KMS-11 (cell line): Measurements from ENCODE around the gene CELF5.

Experiments
- H2AFZ ChIP-seq: fragments of 200-600 bp; sonication (generic); 2 replicates; pipeline ENCODE4 v1.6.1; 2016; ENCODE audit warnings: antibody characterized with exemption, mixed run types, low read depth
- H3K27ac ChIP-seq: fragments of 200-600 bp; sonication (generic); 2 replicates; pipeline ENCODE4 v1.6.1; 2016; ENCODE audit warnings: mild to moderate bottlenecking, mixed run types
- H3K27me3 ChIP-seq: fragments of 200-600 bp; sonication (generic); 2 replicates; pipeline ENCODE4 v1.6.1; 2017; ENCODE audit warnings: mild to moderate bottlenecking, low read depth, mixed run types, moderate library complexity; ENCODE audit not compliant: insufficient read depth
- H3K36me3 ChIP-seq: fragments of 200-600 bp; sonication (generic); 2 replicates; pipeline ENCODE4 v1.6.1; 2017; ENCODE audit warnings: mild to moderate bottlenecking, mixed run types; ENCODE audit not compliant: insufficient read depth
- H3K4me1 ChIP-seq: fragments of 200-600 bp; sonication (generic); 2 replicates; pipeline ENCODE4 v1.6.1; 2016; ENCODE audit warnings: mild to moderate bottlenecking, low read depth, mixed run types; ENCODE audit not compliant: poor library complexity, severe bottlenecking
- H3K4me2 ChIP-seq: fragments of 200-600 bp; sonication (generic); 2 replicates; pipeline ENCODE4 v1.7.0; 2016; ENCODE audit warnings: mild to moderate bottlenecking, mixed run types
- H3K4me3 ChIP-seq: fragments of 200-600 bp; sonication (generic); IDR thresholded peaks from 2 replicates; pipeline ENCODE4 v1.6.1; 2017; ENCODE audit warnings: low read depth, low read length, mixed read lengths; ENCODE audit not compliant: insufficient read depth
- H3K79me2 ChIP-seq: fragments of 200-600 bp; sonication (generic); 2 replicates; pipeline ENCODE4 v1.6.1; 2016; ENCODE audit warnings: low read depth, mixed run types; ENCODE audit not compliant: insufficient read depth
- H3K9ac ChIP-seq: fragments of 200-600 bp; sonication (generic); 2 replicates; pipeline ENCODE4 v1.6.1; 2016; ENCODE audit warnings: mild to moderate bottlenecking, mixed run types
- H4K20me1 ChIP-seq: fragments of 200-600 bp; sonication (generic); 2 replicates; pipeline ENCODE4 v1.6.1; 2016; ENCODE audit warnings: mild to moderate bottlenecking, mixed run types; ENCODE audit not compliant: insufficient read depth
- TF ChIP-seq, protein P1 (sequence below): fragments of 200-600 bp; sonication (generic); conservative IDR thresholded peaks from 2 replicates; pipeline ENCODE4 v1.6.1; 2017; ENCODE audit warnings: low read depth, mild to moderate bottlenecking, antibody characterized with exemption, low read length, moderate library complexity, mixed read lengths

The CELF5 gene

DNA sequence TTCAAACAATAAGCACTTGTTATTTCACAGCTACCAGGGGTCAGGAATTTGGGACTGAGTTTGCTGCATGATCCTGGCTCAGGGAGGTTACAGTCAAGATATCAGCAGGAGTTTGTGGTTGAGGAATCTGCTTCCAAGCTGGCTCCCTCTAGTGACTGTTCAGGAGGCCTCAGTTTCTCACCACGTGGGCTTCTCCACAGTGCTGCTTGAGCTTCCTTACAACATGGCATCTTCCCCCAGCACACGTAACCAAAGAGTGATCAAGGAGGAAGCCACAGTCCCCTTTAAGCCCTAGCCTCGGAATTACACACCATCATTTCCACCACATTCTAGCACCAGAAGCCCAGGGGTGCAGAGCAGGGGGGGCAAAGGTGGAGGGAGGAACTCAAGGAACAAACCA, 28.8 kb downstream of the CELF5 start:
- Histone ChIP-seq H2AFZ (no peak overlapping the region), H3K4me2 (no peak overlapping the region), H4K20me1 (no peaks in the 10 kb centered on the region), H3K9ac (no peak overlapping the region), H3K4me3 (no peak overlapping the region), H3K4me1 (no peaks in the 10 kb centered on the region), H3K79me2 (no peaks in the 10 kb centered on the region), H3K27ac (no peak overlapping the region), H3K36me3 (no peaks in the 10 kb centered on the region), H3K27me3 (peaks cover 46% of the 10 kb centered on the region; the same call in 1 of the 2 replicates)
- TF ChIP-seq, protein P1, sequence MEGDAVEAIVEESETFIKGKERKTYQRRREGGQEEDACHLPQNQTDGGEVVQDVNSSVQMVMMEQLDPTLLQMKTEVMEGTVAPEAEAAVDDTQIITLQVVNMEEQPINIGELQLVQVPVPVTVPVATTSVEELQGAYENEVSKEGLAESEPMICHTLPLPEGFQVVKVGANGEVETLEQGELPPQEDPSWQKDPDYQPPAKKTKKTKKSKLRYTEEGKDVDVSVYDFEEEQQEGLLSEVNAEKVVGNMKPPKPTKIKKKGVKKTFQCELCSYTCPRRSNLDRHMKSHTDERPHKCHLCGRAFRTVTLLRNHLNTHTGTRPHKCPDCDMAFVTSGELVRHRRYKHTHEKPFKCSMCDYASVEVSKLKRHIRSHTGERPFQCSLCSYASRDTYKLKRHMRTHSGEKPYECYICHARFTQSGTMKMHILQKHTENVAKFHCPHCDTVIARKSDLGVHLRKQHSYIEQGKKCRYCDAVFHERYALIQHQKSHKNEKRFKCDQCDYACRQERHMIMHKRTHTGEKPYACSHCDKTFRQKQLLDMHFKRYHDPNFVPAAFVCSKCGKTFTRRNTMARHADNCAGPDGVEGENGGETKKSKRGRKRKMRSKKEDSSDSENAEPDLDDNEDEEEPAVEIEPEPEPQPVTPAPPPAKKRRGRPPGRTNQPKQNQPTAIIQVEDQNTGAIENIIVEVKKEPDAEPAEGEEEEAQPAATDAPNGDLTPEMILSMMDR: no peak

DNA sequence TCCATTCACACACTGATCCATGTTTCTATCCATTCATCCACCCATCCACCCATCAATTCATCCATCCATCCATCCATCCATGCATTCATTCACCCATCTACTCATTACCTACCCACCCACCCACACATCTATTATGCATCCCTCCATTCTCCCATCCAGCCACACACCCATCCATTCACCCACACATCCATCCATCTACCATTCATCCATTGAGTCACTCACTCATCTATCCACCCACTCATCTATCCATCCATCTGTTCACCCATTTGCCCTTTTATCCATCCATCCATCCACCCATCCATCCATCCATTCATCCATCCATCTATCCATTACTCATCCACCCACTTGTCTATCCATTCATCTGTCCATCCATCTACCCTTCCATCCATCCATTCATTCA, 30.1 kb downstream of the CELF5 start:
- H3K4me2 ChIP-seq: no peak overlapping the region
- no peak overlapping the region for H3K4me3 ChIP-seq
- no peaks in the 10 kb centered on the region for H3K79me2 ChIP-seq
- H3K9ac ChIP-seq: no peak overlapping the region
- H3K27me3 ChIP-seq: peaks cover 57% of the 10 kb centered on the region
- no peak overlapping the region for H2AFZ ChIP-seq
- H4K20me1 ChIP-seq: no peaks in the 10 kb centered on the region
- H3K36me3 ChIP-seq: no peaks in the 10 kb centered on the region
- TF ChIP-seq, protein P1: no peak
- H3K27ac ChIP-seq: no peak overlapping the region
- no peaks in the 10 kb centered on the region for H3K4me1 ChIP-seq

DNA sequence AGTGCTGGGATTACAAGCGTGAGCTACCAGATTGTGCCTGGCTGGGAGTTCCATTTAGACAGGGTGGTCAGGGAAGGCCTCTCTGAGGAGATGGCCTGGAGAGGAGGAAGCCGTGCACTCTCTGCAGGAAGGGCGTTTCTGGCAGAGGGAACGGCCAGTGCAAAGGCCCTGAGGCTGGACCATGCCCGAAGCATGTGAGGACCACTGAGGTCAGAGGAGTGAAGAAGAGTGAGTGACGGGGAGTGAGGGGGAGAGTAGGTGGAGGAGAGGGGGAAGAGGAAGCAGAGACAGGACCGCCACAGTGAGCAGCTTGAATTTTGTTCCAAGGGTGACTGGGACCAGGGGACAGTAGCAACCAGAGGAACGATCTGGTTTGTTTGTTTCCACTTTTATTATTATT, 32.6 kb downstream of the CELF5 start:
- H3K27me3 ChIP-seq: peaks cover 74% of the 10 kb centered on the region
- TF ChIP-seq, protein P1: no peak

DNA sequence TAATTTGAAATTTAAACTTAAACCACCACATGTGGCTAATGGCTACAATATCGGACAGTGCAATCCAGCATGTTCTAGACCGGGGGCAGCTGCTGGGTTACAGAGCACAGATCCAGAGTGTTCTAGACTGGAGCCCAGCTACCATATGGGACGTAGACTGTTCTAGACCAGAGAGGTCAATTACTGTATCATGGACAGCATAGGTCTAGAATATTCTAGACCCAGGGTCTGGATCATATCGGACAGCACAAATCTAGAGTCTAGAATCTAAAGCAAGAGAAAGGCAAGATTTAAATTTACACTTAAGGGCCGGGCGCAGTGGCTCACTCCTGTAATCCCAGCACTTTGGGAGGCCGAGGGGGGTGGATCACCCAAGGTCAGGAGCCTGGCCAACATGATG, 37.9 kb downstream of the CELF5 start:
- Histone ChIP-seq H2AFZ (no peak overlapping the region), H3K4me1 (no peaks in the 10 kb centered on the region), H3K9ac (no peak overlapping the region), H3K4me2 (no peak overlapping the region), H3K79me2 (no peaks in the 10 kb centered on the region), H3K4me3 (no peak overlapping the region), H4K20me1 (no peaks in the 10 kb centered on the region), H3K36me3 (no peaks in the 10 kb centered on the region), H3K27me3 (peaks cover 93% of the 10 kb centered on the region), H3K27ac (no peak overlapping the region)
- TF ChIP-seq, protein P1: no peak

More for the DNA sequence above, 32.6 kb downstream of the CELF5 start:
- Histone ChIP-seq H3K36me3 (no peaks in the 10 kb centered on the region), H3K9ac (no peak overlapping the region), H3K27ac (no peak overlapping the region), H2AFZ (no peak overlapping the region), H3K4me1 (no peaks in the 10 kb centered on the region), H3K4me2 (no peak overlapping the region), H3K79me2 (no peaks in the 10 kb centered on the region), H4K20me1 (no peaks in the 10 kb centered on the region), H3K4me3 (no peak overlapping the region)
